SK-N-MC (cell line): ENCODE results near the gene AQR.

ENCODE experiments used
- DNase-seq: peaks from one replicate; pipeline ENCODE4 v3.0.0-alpha.2; 2011; ENCODE audit warnings: low read depth, low spot score
- H3K27ac ChIP-seq: fragments of 200-600 bp; sonication (generic); 2 replicates; pipeline ENCODE4 v1.5.1; 2016; ENCODE audit warnings: mixed run types
- H3K36me3 ChIP-seq: fragments of 200-600 bp; sonication (generic); 2 replicates; pipeline ENCODE4 v1.6.1; 2017; ENCODE audit warnings: antibody characterized with exemption, low read length, mixed read lengths; ENCODE audit not compliant: insufficient read depth
- H3K4me3 ChIP-seq: fragments of 200-600 bp; sonication (generic); 2 replicates; pipeline ENCODE4 v1.5.1; 2016
- H3K9ac ChIP-seq: fragments of 200-600 bp; sonication (generic); 2 replicates; pipeline ENCODE4 v1.8.0; 2017; ENCODE audit warnings: mixed run types, mixed read lengths; ENCODE audit not compliant: insufficient read length
- H3K9me3 ChIP-seq: fragments of 200-600 bp; sonication (generic); 2 replicates; pipeline ENCODE4 v1.6.1; 2017; ENCODE audit warnings: low read depth, mild to moderate bottlenecking, antibody characterized with exemption, low read length, moderate library complexity, mixed read lengths
- EZH2 ChIP-seq: fragments of 200-600 bp; sonication (generic); IDR thresholded peaks from one replicate; pipeline ENCODE4 v1.6.1; 2017; ENCODE audit warnings: antibody characterized with exemption
- FOXP2 ChIP-seq: optimal IDR thresholded peaks from 2 replicates; pipeline ENCODE3; 2011; ENCODE audit warnings: mild to moderate bottlenecking, moderate library complexity; ENCODE audit not compliant: insufficient read depth; ENCODE audit errors: extremely low read length, control extremely low read depth
- POLR2AphosphoS5 ChIP-seq: IDR thresholded peaks from 2 replicates; pipeline ENCODE4 v1.6.1; 2012; ENCODE audit warnings: mild to moderate bottlenecking, low read depth, low read length, borderline replicate concordance

AQR gene

DNA sequence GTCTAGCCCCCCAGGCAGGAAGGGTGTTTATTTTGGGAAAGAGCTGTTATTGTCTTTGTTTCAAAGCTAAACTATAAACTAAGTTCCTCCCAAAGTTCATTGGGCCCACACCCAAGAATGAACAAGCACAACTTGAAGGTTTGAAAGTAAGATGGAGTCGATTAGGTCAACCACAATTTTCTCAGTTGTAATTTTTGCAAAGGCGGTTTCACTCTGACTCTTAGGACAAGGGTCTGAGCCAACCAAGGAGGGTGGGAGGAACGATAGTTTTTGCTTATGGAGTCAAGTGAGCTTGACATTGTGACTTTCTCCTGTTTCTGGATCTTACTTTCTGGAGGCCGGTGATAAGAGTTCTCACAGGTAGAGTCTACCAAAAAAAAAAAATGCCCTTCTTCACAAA lies 24.3 kb upstream of the AQR start:
- H3K36me3 ChIP-seq = no peaks in the 10 kb centered on the region
- H3K9ac ChIP-seq = no peak overlapping the region
- H3K27ac ChIP-seq = no peak overlapping the region
- no peaks in the 10 kb centered on the region for H3K9me3 ChIP-seq
- TF ChIP-seq EZH2 (no peak), FOXP2 (no peak)
- no peak for DNase-seq
- no peak overlapping the region for H3K4me3 ChIP-seq

DNA sequence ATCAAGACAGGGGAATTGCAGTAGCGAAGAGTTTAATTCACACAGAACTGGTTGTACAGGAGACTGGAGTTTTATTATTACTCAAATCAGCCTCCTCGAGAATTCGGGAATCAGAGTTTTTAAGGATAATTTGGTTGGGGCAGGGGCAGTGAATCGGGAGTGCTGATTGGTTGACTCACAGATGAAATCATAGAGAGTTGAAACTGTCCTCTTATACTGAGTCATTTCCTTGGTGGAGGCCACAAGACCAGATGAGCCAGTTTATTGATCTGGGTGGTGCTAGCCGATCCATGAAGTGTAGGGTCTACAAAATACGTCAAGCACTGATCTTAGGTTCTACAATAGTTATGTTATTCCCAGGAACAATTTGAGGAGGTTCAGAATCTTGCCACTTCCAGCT lies 23.9 kb upstream of the AQR start:
- Histone ChIP-seq H3K36me3 (no peaks in the 10 kb centered on the region), H3K4me3 (no peak overlapping the region), H3K27ac (no peak overlapping the region), H3K9ac (no peak overlapping the region), H3K9me3 (no peaks in the 10 kb centered on the region)
- no peak for DNase-seq
- TF ChIP-seq EZH2 (no peak), FOXP2 (no peak), POLR2AphosphoS5 (no peak)

DNA sequence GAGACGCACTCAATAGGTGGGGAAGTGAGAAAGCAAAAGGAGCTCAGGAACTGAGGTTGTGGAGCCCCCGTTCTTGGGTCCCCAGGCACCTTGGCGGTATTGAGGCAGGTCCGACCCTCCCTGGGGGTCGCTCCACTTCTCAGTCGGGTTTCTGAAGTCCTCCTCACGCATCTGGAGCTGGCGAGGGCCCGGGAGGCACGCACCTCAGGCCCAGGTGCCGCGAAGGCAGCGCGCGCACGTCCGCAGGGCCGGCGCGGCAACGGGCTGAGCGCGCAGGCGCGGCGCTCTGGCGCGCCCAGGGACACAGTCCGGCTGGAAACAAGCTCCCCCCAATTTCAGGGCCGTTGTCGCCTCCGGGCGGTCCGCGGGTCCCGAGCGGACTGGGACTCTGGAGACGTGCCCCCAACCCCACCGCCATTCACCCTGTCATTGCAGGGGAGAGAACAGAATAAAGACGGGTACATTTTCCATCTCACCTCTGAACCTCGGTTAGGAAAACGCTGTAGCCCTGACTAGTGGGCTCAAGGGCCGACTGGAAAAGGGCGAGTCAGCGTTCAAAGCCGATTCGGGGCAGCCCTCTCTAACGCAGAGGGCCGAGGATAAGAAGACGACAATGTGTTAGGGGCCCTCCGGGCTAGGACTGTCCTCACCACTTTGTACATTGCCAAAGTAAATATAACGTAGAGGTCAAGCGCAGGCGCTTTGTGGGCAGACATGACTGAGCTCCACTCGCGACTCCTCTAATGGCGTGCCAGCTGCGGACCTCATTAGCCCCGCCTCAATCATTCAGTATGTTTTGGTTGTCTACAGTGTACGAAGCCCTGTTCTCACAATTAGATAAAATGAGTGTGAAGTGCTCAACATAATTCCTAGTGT lies 18.7 kb upstream of the AQR start, which contains the start of gene ZNF770:
Gene ZNF770, minus strand, starts transcription at position 261 of the 876 bp plus-strand sequence. CDS start 4,853 bp downstream, outside the sequence.
- TF ChIP-seq EZH2 (no peak), POLR2AphosphoS5 (peak; percentile 88), FOXP2 (peak; percentile 65)
- H3K4me3 ChIP-seq = peak within 1 kb of the TSS; percentile 100
- H3K9me3 ChIP-seq = no peaks in the 10 kb centered on the region
- DNase-seq = peak; percentile 22
- H3K36me3 ChIP-seq = peaks cover 27% of the 10 kb centered on the region
- H3K27ac ChIP-seq = peak within 1 kb of the TSS; percentile 89
- H3K9ac ChIP-seq = peak within 1 kb of the TSS; percentile 99

DNA sequence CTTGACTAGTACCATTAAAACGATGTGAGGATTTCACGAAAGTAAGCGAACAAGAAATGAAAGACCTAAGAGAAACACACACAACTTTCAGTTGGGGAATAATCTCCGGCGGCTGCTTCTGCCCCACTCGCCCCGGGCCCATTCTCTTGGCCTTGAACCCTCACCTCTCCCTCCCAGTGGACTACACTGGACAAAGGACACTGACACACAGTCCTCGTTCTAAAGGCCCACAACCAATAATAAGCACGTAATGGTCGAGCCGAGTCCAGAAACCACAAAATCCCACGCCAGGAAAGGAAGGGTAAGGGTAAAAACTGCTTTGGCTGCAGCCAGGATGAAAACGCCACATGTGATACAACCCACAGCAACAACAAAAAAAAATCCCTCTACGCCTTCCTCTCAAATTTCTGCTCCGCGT lies 18.1 kb upstream of the AQR start:
- H3K9me3 ChIP-seq = no peaks in the 10 kb centered on the region
- peak overlapping the region; percentile 100 for H3K4me3 ChIP-seq
- DNase-seq = no peak
- H3K9ac ChIP-seq = peak overlapping the region; percentile 99
- no peak for TF ChIP-seq POLR2AphosphoS5
- TF ChIP-seq FOXP2 = no peak
- no peak for TF ChIP-seq EZH2
- H3K27ac ChIP-seq = peak overlapping the region; percentile 66; the same call in 1 of the 2 replicates
- H3K36me3 ChIP-seq = peaks cover 34% of the 10 kb centered on the region

GRCh38 chr15:34986771-34987480 lies 17.4 kb upstream of the AQR start:
- TF ChIP-seq EZH2 (no peak), FOXP2 (no peak), POLR2AphosphoS5 (no peak)
- Histone ChIP-seq H3K27ac (no peak overlapping the region), H3K36me3 (peaks cover 41% of the 10 kb centered on the region), H3K4me3 (peak overlapping the region; percentile 100), H3K9ac (peak overlapping the region; percentile 99), H3K9me3 (no peaks in the 10 kb centered on the region)
- DNase-seq = no peak

DNA sequence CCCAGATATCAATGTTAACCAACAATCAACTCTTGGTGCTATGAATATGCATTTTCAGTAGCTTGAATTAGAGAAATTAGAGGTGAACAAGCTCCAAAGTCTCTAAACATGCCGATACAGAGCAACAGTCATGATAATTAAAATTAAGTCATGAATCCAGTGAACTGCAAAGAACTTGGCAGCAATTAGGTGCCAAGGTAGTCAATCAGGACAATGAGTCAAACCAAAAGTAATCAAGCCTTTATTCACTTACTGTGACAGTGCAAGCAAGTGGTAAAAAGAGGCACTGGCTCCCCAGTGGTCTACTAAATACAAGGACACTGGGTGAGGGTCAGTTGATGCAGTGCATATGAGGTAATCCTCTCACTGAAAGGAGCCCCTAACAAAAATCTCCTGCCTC lies 16.8 kb upstream of the AQR start:
- Histone ChIP-seq H3K9me3 (no peaks in the 10 kb centered on the region), H3K27ac (no peak overlapping the region), H3K4me3 (peak overlapping the region; percentile 100), H3K9ac (peak overlapping the region; percentile 99), H3K36me3 (peaks cover 45% of the 10 kb centered on the region)
- no peak for DNase-seq
- TF ChIP-seq POLR2AphosphoS5 (no peak), FOXP2 (no peak), EZH2 (no peak)

GRCh38 chr15:34984889-34985630 lies 15.5 kb upstream of the AQR start:
- no peaks in the 10 kb centered on the region for H3K9me3 ChIP-seq
- H3K36me3 ChIP-seq = peaks cover 46% of the 10 kb centered on the region
- H3K27ac ChIP-seq = no peak overlapping the region
- TF ChIP-seq POLR2AphosphoS5 (no peak), EZH2 (no peak), FOXP2 (no peak)
- H3K4me3 ChIP-seq = no peak overlapping the region; the same call in 1 of the 2 replicates
- no peak for DNase-seq
- no peak overlapping the region for H3K9ac ChIP-seq

- Histone ChIP-seq H3K27ac (no peak overlapping the region), H3K4me3 (no peak overlapping the region), H3K9me3 (no peaks in the 10 kb centered on the region), H3K9ac (no peak overlapping the region), H3K36me3 (peaks cover 4% of the 10 kb centered on the region; the same call in 1 of the 2 replicates)
- no peak for DNase-seq
- TF ChIP-seq EZH2 (no peak), FOXP2 (no peak), POLR2AphosphoS5 (no peak)
These were observed 7.2 kb upstream of the AQR start for GRCh38 chr15:34976743-34977142.
